NCI-H2196 (cell line): ENCODE measurements around the gene DOCK11.

Experiments used
- DNase-seq: peaks from one replicate; lab custom pipeline; 2025; ENCODE audit not compliant: unreplicated experiment; lab: John Stamatoyannopoulos, UW

Gene DOCK11

DNA sequence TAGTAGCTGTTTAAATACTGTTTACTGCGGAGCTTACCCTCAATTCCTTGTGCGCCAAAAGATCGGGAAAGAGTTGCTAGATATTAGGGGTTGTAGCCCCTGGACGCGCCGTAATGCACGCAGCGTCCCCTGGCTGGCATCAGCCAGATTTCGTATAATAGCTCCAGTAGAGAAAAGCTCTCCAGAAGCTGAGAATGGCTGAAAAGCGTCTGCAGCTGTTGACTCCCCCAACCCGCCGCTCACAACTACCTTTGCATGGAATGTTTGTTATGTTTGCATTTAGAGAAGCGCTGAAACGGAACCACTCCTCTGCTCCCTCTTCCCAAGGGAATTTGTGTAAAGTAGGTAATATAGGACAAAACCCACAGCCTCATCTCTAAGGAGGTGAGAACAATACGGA lies 3.7 kb downstream of the DOCK11 start:
- DNase-seq, result no peak

DNA sequence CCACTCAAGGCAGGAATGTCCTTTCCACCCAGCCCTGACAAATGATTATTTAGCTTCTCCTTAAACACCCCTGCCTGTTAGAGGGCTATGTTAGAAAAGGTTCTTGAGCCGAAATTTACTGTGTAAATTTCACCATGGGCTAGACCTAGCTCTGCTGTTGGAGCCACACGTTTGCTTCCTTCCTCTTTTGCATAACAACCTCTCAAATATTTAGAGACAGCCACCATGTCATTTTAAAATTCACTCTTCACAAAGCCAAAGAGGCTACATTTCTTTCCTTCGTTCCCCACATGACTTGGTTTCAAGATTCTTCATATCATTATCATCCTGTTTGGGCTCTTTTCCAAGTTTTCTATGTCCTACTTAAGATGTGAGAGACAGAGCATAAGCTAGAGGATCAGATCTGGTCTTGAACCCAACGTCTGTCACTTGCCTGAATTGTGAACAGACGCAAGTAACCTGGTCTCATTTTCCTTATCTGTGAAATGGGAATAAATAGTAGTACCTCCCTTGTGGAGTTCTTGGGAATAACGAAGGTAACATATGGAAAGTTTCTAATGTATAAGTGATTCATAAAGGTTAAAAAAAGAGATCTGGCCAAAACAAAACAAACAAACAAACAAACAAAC lies 6.7 kb downstream of the DOCK11 start:
- DNase-seq, result no peak

DNA sequence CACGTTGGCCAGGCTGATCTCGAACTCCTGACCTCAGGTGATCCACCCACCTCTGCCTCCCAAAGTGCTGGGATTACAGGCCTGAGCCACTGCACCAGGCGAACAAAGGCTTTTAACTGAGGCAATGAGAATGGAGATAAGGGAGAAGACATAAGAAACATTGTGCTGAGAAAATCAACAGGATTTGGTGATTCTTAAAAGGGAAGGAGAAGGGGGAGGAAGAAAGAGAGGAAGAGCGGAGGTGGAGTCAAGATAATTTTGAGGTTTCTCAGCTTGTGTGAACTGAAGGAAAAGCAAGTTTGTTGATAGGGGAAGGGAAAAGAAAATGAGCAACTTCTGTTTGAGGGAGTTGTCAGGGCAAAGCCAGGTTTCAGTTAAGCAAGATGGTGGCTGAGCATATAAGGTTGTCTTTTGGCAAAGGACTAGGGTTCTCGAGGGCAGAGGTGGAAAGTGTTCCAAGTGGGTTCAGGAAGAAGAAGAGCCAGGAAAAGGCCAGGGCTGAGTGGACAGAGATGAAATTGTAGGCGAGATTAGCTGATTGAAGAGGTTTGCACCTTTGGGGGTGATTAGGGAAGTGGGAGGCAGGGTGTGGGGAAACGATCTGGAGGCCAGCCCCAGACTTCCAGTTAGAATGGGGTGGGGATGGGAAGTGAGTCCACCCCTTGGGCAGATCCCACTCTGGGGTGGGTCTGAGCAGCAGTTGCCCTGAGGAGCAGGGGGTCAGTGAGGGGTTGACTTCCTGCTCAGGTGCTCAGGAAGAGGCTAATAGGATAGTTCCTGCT lies 7.8 kb downstream of the DOCK11 start:
- no peak for DNase-seq

DNA sequence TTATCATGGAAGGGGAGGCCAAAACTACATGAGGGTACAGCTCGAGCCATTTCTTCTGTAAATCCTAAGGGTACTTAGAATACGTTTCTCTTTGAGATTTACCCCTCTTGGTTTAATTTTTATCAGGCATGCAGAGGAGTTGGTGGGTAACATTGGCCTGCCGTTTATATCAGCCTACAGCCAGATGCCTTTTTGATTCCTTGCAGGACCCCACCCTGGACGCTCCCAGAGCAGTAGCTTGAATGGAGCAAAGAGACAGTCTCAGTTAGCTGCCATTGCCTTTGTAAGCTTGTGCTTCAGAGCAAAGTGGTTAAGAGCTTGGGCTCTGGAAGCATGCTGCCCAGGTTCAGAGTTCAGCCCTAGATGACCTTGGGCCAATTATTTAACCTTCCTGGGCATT lies 9.0 kb downstream of the DOCK11 start:
- DNase-seq, result no peak

DNA sequence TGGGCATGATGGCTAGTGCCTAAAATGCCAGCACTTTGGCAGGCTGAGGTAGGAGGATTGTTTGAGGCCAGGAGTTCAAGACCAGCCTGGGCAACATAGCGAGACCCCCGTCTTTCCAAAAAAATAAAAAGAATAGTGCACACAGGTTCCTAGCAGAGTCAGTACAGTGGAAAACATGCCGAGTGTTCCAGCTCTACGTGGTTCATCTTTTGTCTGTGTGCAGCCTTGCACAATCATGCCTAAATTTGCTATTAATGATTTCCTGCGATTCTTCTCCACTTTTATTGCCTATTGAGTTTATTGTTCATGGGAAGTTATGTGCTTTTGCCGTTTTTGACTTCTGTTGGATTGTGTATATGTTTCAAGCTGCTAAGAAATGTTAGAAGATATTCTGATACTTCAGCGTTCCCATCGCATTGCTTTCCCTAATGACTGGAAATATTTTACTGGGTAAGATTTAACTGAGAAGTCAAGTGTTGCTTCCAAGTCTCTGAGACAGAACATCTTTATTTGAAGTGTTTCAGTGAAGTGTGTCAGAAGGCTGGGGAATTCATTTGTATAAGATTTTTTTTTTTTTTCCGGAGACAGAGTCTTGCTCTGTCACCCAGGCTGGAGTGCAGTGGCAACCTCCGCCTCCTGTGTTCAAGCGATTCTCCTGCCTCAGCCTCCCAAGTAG lies 11.3 kb downstream of the DOCK11 start:
- DNase-seq, result no peak

DNA sequence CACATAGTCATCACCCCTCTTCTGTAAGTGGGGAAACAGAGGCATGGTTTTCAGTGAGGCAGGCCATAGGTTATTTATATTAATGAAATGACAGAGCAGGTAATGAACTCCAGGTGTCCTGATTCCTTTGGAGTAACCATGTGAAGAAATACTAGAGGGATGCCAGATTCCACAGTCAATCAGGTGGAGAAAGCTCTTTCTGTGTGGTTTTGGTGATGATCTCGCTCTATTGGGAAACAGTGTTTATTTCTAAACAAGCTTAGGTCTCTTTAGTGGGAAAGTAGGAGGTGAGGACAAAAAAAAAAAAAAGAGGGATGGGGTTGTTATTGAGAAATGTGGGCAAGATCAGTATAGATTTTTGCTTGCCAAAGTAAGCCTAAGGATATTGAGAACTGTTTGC lies 12.2 kb downstream of the DOCK11 start:
- no peak for DNase-seq

DNA sequence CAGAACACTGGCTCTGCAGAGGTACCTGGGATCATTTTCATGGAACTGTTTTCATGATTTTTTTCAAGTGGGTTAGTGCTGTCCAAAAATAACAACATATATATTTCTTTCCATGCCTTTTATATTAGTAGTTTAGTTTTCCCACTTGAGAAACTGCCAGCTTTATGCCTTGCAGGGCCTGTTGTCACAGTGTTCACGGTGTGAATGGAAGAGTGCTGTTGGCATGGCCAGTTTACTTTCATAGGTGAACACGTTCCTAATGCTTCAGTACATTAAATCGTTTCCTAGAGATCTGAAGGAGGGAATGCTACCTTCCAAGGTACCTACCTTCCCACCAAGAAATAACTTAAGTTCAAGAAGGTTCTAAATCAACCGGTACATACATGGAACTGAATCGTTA lies 12.6 kb downstream of the DOCK11 start:
- no peak for DNase-seq

DNA sequence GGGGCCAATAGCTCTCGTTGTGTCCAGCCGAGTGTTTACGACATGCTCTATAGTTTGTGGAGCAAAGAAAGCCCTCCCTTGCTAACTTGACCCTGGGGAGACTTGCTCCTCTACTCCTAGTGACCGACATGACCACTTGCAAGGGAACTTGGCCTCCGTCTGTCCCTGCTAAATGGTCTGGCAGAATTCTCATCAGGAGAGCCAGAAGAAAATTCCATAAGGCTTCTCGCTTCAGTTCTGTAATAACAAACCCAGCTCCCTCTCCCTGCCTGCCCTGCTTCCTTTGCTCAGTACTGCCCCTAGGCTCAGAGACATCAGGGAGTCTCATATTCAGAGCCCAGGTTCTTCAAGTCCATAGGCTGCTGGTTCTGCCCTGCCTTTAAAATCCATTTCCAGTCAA lies 13.0 kb downstream of the DOCK11 start:
- no peak for DNase-seq

DNA sequence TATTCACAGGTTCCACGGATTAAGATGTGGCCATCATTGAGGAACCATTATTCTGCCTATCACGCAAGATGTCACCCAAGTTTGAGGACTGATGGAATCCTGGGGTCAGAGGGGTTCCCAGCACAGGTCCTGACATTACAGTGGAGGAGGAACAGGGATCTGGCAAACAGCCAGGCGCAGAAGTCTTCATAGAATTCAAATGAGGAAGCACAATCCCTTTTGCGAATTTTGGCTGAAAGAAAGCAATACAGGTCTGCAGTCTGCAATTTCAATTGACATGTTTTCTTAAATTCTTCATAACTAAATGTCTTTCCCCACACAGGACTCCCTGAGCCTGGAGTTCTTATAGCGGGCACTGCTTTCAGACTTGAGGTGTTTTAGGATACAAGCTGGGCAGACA lies 14.5 kb downstream of the DOCK11 start:
- DNase-seq, result no peak

DNA sequence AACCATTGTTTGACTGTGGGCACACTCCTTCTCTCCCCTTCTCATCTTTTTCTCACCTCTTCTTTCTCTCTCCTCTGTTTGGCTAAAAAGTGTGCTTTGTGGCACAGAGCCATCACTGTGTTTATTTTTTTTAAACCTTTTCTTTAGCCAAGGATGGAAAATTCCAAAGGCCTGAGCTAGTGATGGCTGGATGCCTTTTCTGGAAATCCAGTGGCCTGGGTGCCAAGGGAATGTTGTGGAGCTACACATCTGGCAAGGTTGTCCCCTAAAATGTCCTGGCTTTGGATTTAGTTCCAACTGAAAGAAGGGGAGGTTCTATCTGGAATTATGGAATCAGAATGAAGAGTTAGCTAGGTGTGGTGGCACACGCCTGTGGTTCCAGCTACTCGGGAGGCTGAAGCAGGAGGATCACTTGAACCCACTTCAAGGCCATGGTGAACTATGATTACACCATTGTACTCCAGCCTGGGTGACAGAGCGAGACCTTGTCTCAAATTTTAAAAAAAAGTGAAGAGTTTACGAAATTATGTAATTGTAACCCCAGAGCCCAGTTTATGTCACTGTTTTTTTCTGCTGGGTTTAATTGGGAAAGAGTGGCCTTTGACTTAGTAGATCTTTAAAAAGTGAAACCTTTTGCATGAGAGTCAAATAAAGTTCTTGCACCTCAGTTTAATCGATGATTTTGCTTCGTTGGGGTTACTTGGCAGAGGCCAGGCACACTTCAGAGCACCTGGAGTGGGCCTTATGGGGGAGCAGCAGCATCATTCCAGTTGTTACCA lies 17.7 kb downstream of the DOCK11 start:
- no peak for DNase-seq

DNA sequence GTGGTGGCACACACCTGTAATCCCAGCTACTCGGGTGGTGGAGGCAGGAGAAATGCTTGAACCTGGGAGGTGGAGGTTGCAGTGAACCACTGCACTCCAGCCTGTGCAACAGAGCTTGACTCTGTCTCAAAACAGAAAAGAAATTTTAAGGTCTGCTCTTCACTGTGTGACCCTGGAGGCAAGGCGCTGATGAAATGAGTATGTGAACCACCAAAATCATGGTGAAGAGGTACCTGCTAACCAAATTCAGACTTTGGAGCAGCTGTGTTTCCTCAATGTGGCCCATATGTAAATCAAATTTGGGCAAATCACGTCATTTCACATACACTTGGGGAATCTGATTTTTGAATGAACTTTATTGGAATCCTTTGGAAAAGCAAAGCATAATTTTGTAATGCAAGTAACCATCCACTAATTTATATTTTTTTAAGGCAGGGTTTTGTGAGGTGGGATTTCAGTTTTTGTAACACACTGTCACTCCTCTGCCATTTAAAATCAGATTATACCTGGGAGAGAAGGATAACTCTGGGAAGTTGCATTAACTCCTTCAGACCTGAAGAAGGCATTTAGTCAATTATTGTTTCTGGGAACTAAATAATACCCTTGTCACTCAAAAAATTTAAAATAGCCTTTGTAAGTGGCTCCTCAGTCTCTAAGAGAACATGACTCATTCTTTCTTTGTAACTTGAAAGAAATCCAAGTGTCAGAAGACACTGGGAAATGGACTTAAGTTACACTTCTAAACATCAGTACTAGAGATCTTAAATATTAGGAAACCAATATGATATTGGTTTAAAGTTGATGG lies 24.0 kb downstream of the DOCK11 start:
- DNase-seq, result no peak

DNA sequence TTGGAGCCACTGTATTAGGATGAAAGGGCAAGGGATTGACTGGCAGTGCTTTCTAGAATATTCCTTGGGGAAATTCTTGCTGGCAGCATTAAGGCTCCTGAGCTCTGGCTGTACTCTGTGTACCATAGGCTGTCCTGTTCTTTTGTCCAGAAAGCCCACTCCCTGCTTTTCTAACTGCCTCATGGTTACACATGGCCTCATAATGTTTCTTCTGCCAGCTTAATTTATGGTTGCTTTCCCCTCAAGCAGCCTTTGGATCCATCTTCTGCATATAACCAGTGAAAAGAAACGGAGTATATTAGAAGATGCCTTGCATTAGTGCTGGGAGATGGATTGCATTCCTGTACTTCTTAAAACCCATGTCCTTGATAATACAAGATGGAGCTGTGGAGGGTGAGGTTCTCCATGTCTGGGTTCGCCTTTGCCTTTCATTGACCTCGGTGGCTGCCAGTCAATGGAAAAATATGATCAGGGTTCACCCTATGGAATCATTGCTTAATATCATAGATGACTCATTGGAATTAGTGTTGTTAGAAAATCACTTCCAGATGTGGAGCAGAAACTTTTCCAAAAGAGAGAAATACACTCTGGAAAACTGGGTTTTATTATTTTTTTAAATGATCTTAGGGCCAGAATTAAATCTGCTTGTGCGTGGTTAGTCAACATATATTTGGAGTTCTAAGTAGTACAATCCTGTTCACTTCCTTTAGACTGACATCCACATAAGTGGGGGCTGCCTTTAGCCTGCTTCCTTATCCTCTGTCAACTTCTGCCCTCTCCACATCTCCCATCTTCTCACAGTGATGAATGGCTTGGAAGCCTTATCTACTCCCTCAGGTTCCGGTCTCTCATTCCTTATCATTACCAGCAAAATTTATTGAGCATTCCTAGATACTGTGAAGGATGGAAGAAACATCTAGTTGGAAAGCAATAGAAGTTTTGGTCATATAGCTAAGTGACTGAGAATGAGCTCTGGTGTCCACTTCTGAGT lies 24.9 kb downstream of the DOCK11 start:
- no peak for DNase-seq

DNA sequence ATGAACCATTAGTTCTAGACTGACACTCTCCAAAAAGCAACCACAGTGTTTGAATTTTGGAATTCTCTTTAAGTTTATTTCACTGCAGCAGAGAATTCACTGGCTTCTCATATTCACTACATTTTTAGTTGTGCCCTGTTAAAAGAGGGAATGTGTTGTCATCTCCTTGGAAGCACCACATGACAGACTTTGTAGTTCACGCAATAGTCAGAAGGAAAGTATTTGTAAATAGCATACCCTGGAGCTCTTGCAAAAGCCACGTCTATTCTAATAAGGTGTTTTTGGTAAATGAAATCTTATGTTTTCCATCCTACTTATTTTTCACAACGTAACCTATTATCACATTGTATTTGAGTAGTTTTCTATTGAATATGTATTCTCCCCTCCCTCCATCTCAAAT lies 25.8 kb downstream of the DOCK11 start:
- DNase-seq, result no peak

DNA sequence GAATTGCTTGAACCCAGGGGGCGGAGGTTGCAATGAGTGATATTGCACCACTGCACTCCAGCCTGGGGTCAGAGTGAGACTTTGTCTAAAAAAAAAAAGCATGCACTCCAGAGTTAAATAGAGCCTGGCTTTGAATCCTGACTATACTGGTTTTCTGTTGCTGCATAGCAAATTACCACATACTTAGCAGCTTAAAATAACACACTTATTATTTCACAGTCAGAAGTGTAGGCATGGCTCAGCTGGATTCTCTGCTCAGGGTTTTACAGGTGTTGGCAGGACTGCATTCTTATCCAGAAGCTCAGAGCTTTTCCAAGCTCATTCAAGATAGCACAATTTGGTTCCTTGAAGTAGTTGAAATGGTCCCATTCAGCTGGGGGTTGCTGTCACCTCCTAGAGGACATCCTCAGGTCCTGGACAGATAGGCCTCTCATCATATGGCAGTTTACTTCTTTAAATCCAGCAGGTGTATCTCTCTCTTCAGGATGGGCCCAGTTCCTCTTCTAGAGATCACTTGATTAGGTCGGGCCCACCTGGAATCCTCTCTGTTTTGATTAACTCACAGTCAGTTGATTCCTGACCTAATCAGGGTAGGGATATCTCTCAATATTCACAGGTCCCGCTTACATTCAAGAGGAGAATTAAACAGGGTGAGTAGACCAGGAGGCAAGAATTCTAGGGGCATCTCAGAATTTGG lies 26.8 kb downstream of the DOCK11 start:
- no peak for DNase-seq

DNA sequence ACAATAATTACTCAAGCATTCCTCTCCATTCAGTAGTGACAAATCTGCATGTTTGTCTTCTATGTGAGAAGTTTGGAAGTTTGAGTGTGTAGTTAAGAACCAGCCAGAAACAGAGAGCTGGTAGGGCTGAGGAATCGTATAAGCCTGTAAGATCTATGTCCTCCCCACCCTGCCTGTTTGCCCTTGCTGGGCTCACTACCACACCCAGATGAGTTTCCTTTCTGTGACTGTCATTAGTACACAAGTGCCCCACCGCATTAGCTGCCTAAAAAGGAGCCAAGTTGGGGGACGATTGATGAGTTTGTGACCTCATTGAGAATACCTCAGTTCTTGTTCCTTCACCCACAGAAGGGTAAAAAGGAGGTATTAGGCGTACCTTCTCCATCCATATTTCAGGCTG lies 28.3 kb downstream of the DOCK11 start:
- no peak for DNase-seq

DNA sequence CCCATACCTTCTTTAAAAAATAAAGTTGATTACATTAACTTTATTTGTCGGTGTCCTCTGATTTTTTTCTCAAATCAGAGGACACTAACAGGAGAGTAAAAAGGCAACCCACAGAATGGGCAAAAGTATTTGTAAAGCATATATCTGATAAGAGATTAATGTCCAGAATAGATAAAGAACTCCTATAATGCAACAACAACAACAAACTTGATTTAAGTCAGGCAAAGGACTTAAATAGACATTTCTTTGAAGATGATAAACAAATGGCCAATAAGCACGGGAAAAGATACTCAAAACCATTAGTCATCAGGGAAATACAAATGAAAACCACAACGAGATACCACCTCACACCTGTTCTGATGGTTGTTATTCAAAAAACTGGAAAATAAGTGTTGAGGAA lies 28.7 kb downstream of the DOCK11 start:
- DNase-seq, result no peak

DNA sequence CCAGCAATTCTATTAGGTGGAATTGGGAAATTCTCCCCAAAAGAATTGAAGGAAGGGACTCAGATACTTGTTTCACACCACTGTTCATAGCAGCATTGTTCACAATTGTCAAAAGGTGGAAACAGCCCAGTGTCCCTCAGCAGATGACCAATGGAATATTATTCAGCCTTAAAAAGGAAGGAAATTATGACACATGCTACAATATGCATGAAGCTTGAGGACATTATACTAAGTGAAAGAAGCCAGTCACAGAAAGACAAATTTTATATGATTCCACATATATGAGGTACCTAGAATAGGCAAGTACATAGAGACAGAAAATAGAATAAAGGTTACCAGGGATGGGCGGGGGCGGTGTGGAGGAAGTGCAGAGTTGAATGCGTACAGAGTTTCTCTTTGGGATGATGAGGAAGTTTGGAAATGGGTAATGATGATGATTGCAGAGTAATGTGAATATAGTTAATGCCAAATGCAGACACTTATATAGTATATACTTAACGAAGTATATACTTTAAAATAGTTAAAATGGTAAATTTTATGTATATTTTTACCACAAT lies 29.6 kb downstream of the DOCK11 start:
- no peak for DNase-seq

DNA sequence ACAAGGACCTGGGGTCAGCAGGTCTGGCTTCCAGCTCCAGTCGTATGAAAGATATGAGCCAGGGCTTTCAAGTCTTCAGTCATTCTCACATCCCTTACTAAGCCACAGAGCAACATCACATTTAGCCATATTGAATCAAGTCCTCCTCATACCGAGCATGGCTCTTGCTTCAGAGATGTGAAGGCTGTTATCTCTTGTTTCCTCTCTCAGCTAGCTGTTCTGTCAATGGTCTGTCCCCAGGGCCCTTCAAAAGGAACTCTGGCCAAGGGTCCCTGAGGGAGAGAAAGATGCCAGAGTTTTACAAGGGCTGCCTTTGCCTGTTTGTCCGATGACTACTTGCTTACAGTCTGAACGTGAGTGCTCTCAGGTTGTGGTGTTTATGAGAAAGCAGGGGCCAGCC lies 30.5 kb downstream of the DOCK11 start:
- no peak for DNase-seq
